BLaER1 treated with 17β-estradiol and CSF1 and Interleukin-3, amounts not matched to agents 10 nM and 100 nM (cell line): ENCODE data around the gene DDX3Y.

Experiments
- H3K27ac ChIP-seq, 11 experiments: shearing (Covaris generic); formaldehyde crosslinking; 2 replicates each; pipeline ENCODE4 v1.8.1; 2022
- H3K27me3 ChIP-seq, 11 experiments: shearing (Covaris generic); formaldehyde crosslinking; 2 replicates each; pipeline ENCODE4 v1.8.1; 2022
- H3K36me3 ChIP-seq, 11 experiments: shearing (Covaris generic); formaldehyde crosslinking; 2 replicates each; pipeline ENCODE4 v1.8.1; 2022
- H3K4me1 ChIP-seq, 10 experiments: shearing (Covaris generic); formaldehyde crosslinking; 2 replicates each; pipeline ENCODE4 v1.8.1; 2022
- H3K4me2 ChIP-seq, 11 experiments: shearing (Covaris generic); formaldehyde crosslinking; 2 replicates each; pipeline ENCODE4 v1.8.1; 2022
- H3K4me3 ChIP-seq, 10 experiments: shearing (Covaris generic); formaldehyde crosslinking; 2 replicates each; pipeline ENCODE4 v1.8.1; 2022
- H3K9ac ChIP-seq, 11 experiments: shearing (Covaris generic); formaldehyde crosslinking; 2 replicates each; pipeline ENCODE4 v1.8.1; 2022
- H3K9me3 ChIP-seq, 11 experiments: shearing (Covaris generic); formaldehyde crosslinking; replicated peaks in 1 of 11; 2 replicates each; pipeline ENCODE4 v1.8.1; 2022
- H4K20me1 ChIP-seq, 11 experiments: shearing (Covaris generic); formaldehyde crosslinking; 2 replicates each; pipeline ENCODE4 v1.8.1; 2022
- Cebpa-rat ChIP-seq, 11 experiments: shearing (Covaris generic); IDR thresholded peaks; 2 replicates each; pipeline ENCODE4 v1.8.1; 2022

Gene DDX3Y

DNA sequence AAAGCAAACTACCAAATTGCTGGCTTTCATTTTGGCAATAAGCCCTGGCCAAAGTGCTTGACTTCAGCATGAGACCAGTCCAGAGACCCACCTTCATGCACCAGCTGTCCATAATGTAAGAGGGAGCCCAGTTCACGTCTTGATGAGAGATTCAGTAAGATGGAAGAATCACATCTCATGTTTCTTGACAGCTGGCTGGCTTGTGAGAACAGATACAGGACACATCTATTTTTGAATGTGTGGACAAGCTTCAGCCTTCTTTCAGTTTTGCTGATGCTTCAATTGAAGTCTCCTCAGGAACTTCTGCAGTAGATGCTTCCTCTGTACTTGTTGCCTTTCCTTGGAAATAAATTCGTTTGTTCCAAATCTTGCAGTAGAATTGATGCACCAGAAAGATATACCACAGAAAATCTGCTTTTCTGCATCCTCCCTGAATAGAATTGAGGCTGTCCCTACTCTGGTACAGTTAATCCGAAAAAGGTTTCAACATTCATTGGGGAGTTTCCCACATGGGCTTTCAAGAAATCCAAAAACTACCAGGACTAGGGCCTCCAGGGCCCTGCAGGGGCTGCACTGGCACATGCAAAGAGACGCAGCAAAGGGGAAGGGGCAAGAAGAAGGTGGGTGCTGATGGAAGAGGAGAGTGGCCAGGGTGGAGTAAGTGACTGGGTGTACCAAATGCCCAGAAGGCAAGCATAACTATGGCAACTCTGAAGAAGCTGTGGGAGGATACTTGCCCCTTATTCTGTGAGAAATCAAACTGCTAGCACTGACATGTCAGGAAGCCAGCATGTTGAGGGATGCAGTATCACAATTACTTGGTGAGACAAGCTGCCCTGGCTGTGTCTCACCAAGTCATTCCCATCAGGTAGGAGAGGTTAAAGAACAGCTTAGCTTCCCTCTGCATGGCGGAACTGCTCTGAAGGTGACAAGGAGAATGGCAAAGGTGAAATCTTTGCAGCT lies 37.3 kb downstream of the DDX3Y start:
- no peaks in the 10 kb centered on the region for H3K27me3 ChIP-seq
- no peak overlapping the region for H3K9ac ChIP-seq
- no peak overlapping the region for H3K27ac ChIP-seq
- no peaks in the 10 kb centered on the region for H3K36me3 ChIP-seq
- H3K9me3 ChIP-seq = no peaks in the 10 kb centered on the region
- H3K4me1 ChIP-seq = no peaks in the 10 kb centered on the region
- H4K20me1 ChIP-seq = no peaks in the 10 kb centered on the region
- no peak for TF ChIP-seq Cebpa-rat (IDR thresholded peaks at IDR 0.05)
- H3K4me2 ChIP-seq = no peak overlapping the region
- H3K4me3 ChIP-seq = no peak overlapping the region
